Measurements from ENCODE around the gene WFDC9. TPM values are rescaled to one million over a fixed set of nuclear protein-coding genes. Genes with fewer than 3 reads are reported as not detected.
A peak's percentile ranks its signal among the peaks of the same experiment; 100 is the strongest.

The WFDC9 gene
- total RNA-seq, 1 donor from 2014 or later, result not detected

GRCh38 chr20:45564760-45565276 is 66.3 kb downstream of the WFDC9 start:
- Mint-ChIP-seq H3K27me3 (ENCODE audit: low read depth) (peaks cover 22% of the 10 kb centered on the region), H3K4me1 (no peaks in the 10 kb centered on the region), H3K4me3 (no peak overlapping the region), H3K9me3 (no peaks in the 10 kb centered on the region), H3K36me3 (ENCODE audit: low read depth) (no peaks in the 10 kb centered on the region), H3K27ac (ENCODE audit: unreplicated experiment) (peak overlapping the region; percentile 62)
- no peak for TF ChIP-seq CTCF (conservative IDR thresholded peaks at IDR 0.05)
- DNase-seq (ENCODE audit: low read depth, low spot score), result no peak

Other genes starting within 250 kb of the WFDC9 start
- 18.1 and 18.2 TPM in 2 replicates for gene DBNDD2, start 223.0 kb downstream of the WFDC9 start, total RNA-seq
- gene PIGT, start 215.1 kb downstream of the WFDC9 start, total RNA-seq, result 64.8 and 67.4 TPM in 2 replicates
- gene WFDC2, start 161.5 kb downstream of the WFDC9 start, total RNA-seq, result 7.4 and 8.7 TPM in 2 replicates
- gene SPINT3, start 115.7 kb downstream of the WFDC9 start, total RNA-seq, result not detected in 2 replicates
- not detected in 2 replicates for gene WFDC6, start 91.8 kb downstream of the WFDC9 start, total RNA-seq
- gene EPPIN, start 83.9 kb downstream of the WFDC9 start, total RNA-seq, result not detected in 2 replicates
- gene WFDC8, start 52.0 kb downstream of the WFDC9 start, total RNA-seq, result not detected in 2 replicates
- gene WFDC10A, start 1.5 kb downstream of the WFDC9 start, total RNA-seq, result not detected in 2 replicates
- not detected in 2 replicates for gene WFDC11, start 39.0 kb upstream of the WFDC9 start, total RNA-seq
- gene WFDC13, start 70.8 kb upstream of the WFDC9 start, total RNA-seq, result not detected in 2 replicates
- not detected in 2 replicates for gene WFDC10B, start 73.7 kb upstream of the WFDC9 start, total RNA-seq
- gene SPINT4, start 91.1 kb upstream of the WFDC9 start, total RNA-seq, result not detected in 2 replicates
- gene WFDC3, start 160.6 kb upstream of the WFDC9 start, total RNA-seq, result not detected in 2 replicates
- gene DNTTIP1, start 160.7 kb upstream of the WFDC9 start, total RNA-seq, result 41.9 and 44.0 TPM in 2 replicates
- gene UBE2C, start 181.4 kb upstream of the WFDC9 start, total RNA-seq, result 202 and 212 TPM in 2 replicates
- not detected in 2 replicates for gene TNNC2, start 196.0 kb upstream of the WFDC9 start, total RNA-seq
- 16.8 and 19.4 TPM in 2 replicates for gene SNX21, start 202.5 kb upstream of the WFDC9 start, total RNA-seq
- gene ACOT8, start 226.1 kb upstream of the WFDC9 start, total RNA-seq, result 14.5 and 15.3 TPM in 2 replicates
- 4.5 and 4.8 TPM in 2 replicates for gene ZSWIM3, start 226.3 kb upstream of the WFDC9 start, total RNA-seq
- 16.6 and 17.0 TPM in 2 replicates for gene ZSWIM1, start 249.9 kb upstream of the WFDC9 start, total RNA-seq